HepG2 (cell line): ENCODE measurements around the gene SLC41A3. TPM values are rescaled to one million over a fixed set of nuclear protein-coding genes. Genes with fewer than 3 reads are reported as not detected.

ENCODE experiments used
- ATAC-seq: fragments of 200-7000 bp; cut with Tn5 transposase; 3 replicates; pipeline ENCODE4 v1.9.1; 2020; ENCODE audit warnings: mild to moderate bottlenecking, moderate library complexity
- Bru-seq: library from RNA; stranded (reverse); fragments of 400-500 nt; gene quantifications from one replicate; lab custom pipeline; 2021; lab: Mats Ljungman, UMichigan
- BruChase-seq, 2 experiments: library from RNA; stranded (reverse); fragments of 400-500 nt; gene quantifications; one replicate each; lab custom pipeline; 2021; lab: Mats Ljungman, UMichigan
- BruUV-seq: library from RNA; stranded (reverse); fragments of 400-500 nt; replicated peaks from 2 replicates; lab custom pipeline; 2021; lab: Mats Ljungman, UMichigan
- CTCF ChIA-PET: fragments of 300-600 bp; formaldehyde crosslinking; extraction: SDS; loops from one replicate; lab custom pipeline; 2021; ENCODE audit warnings: low total read pairs, inconsistent platforms, low intra/inter-chr PET ratio; lab: Yijun Ruan, JAX
- POLR2A ChIA-PET: fragments of 350-600 bp; sonication (Branson Sonifier 250); formaldehyde crosslinking; loops from one replicate; lab custom pipeline; 2020; ENCODE audit warnings: antibody characterized with exemption, inconsistent platforms; lab: Yijun Ruan, JAX
- DNase-seq: peaks from one replicate; pipeline ENCODE4 v3.0.0-alpha.2; 2015; ENCODE audit warnings: low spot score
- FAIRE-seq: peaks from 3 replicates; lab custom pipeline; 2011; peaks lifted over from hg19 to GRCh38; lab: Jason Lieb, UNC
- H2AFZ ChIP-seq: one replicate; pipeline ENCODE4 v1.6.1; 2011; ENCODE audit warnings: low read length, inconsistent platforms
- H3K27ac ChIP-seq: fragments of 300-600 bp; 3 replicates; pipeline ENCODE4 v1.8.0; 2011; ENCODE audit warnings: mixed run types, mild to moderate bottlenecking, mixed read lengths, low read length, inconsistent platforms; ENCODE audit not compliant: insufficient read depth; ENCODE audit errors: extremely low read length
- H3K27me3 ChIP-seq, 2 experiments: fragments of 200-600 bp in 1 of 2; 2 replicates in 1 of 2; 3 replicates in 1 of 2; pipeline versions ENCODE4 v1.6.0 to v1.8.0; 2011; ENCODE audit warnings: low read length in 2 of 2, mild to moderate bottlenecking in 2 of 2, moderate library complexity in 2 of 2, inconsistent platforms in 1 of 2; ENCODE audit not compliant: insufficient read depth in 2 of 2, control insufficient read depth in 1 of 2
- H3K36me3 ChIP-seq, 2 experiments: fragments of 200-600 bp in 1 of 2; replicated peaks in 1 of 2; 2 replicates in 1 of 2; 3 replicates in 1 of 2; pipeline versions ENCODE4 v1.5.1 to v1.8.0; 2011; ENCODE audit warnings: low read length in 2 of 2, inconsistent platforms in 1 of 2; ENCODE audit not compliant: insufficient read depth in 2 of 2, control insufficient read depth in 1 of 2
- H3K4me1 ChIP-seq: 2 replicates; pipeline ENCODE4 v1.5.1; 2012; ENCODE audit warnings: low read length, inconsistent platforms; ENCODE audit not compliant: insufficient read depth
- H3K4me2 ChIP-seq: 2 replicates; pipeline ENCODE4 v1.6.0; 2011; ENCODE audit warnings: low read depth, low read length, inconsistent platforms
- H3K4me3 ChIP-seq, 3 experiments: fragments of 200-600 bp in 1 of 3; sonication (generic), shearing (Covaris generic) in 1 of 3; replicated peaks in 1 of 3; 2 replicates each; pipeline ENCODE4 v1.5.1; 2011 to 2016; ENCODE audit warnings: low read length in 3 of 3, inconsistent platforms in 2 of 3, low read depth in 2 of 3, mild to moderate bottlenecking in 2 of 3, control low read depth in 1 of 3, mixed read lengths in 1 of 3; ENCODE audit not compliant: insufficient read depth in 1 of 3
- H3K79me2 ChIP-seq: one replicate; pipeline ENCODE4 v1.6.1; 2011; ENCODE audit warnings: low read length, inconsistent platforms; ENCODE audit not compliant: insufficient read depth
- H3K9ac ChIP-seq: 2 replicates; pipeline ENCODE4 v1.6.0; 2011; ENCODE audit warnings: mild to moderate bottlenecking, low read depth, low read length, inconsistent platforms; ENCODE audit not compliant: insufficient read depth
- H3K9me3 ChIP-seq: 2 replicates; pipeline ENCODE4 v1.5.1; 2012; ENCODE audit warnings: mild to moderate bottlenecking, low read length
- H4K20me1 ChIP-seq: 2 replicates; pipeline ENCODE4 v1.6.0; 2011; ENCODE audit warnings: inconsistent platforms, mild to moderate bottlenecking, low read length, moderate library complexity; ENCODE audit not compliant: insufficient read depth
- MYNN ChIP-seq: sonication (generic); formaldehyde crosslinking; IDR thresholded peaks from 2 replicates; pipeline ENCODE4 v1.4.0; 2020; ENCODE audit warnings: mild to moderate bottlenecking, low read depth, missing genetic modification reagents
- RFXANK ChIP-seq: IDR thresholded peaks from 2 replicates; pipeline ENCODE4 v1.6.1; 2016
- TAF1 ChIP-seq: sonication (generic); formaldehyde crosslinking; IDR thresholded peaks from 2 replicates; pipeline ENCODE4 v1.4.0; 2020; ENCODE audit warnings: missing genetic modification reagents
- TOPORS ChIP-seq: sonication (generic); formaldehyde crosslinking; IDR thresholded peaks from 2 replicates; pipeline ENCODE4 v1.8.0; 2023; ENCODE audit warnings: mild to moderate bottlenecking, missing genetic modification reagents
- ZNF121 ChIP-seq: sonication (generic); formaldehyde crosslinking; IDR thresholded peaks from 2 replicates; pipeline ENCODE4 v1.5.0; 2020; ENCODE audit warnings: mild to moderate bottlenecking, missing genetic modification reagents
- ZNF543 ChIP-seq: sonication (generic); formaldehyde crosslinking; IDR thresholded peaks from 2 replicates; pipeline ENCODE4 v1.4.0; 2020; ENCODE audit warnings: mild to moderate bottlenecking, missing genetic modification reagents
- ZNF816 ChIP-seq: sonication (generic); formaldehyde crosslinking; IDR thresholded peaks from 2 replicates; pipeline ENCODE4 v1.8.0; 2022; ENCODE audit warnings: missing genetic modification reagents, mild to moderate bottlenecking, borderline replicate concordance
- WGBS: methylation state at CpG from one replicate; pipeline ENCODE4 v1.1.6; 2017; ENCODE audit warnings: low lambda C conversion rate; 5-methylcytosine and 5-hydroxymethylcytosine counted together
- in situ Hi-C: cut with HindIII; loops from 2 replicates; pipeline ENCODE4 v1.10.0; 2017; ENCODE audit warnings: low pct_unique_long_range_greater_than_20kb; ENCODE audit not compliant: extremely low pct_ligation_motif_present
- intact Hi-C: fragments of 100-400 bp; cut with micrococcal nuclease; formaldehyde crosslinking; loops from one replicate; pipeline ENCODE4 v1.10.0; 2022; ENCODE audit not compliant: unreplicated experiment
- long read RNA-seq, 2 experiments: library from RNA in 1 of 2; library from polyadenylated mRNA in 1 of 2; stranded (forward) in 1 of 2; unstranded in 1 of 2; transcript quantifications; one replicate each; pipeline ENCODE4 v2.0.0, GENCODE V29; 2019 to 2022
- polyA minus RNA-seq, 3 experiments: library from RNA; depleted of rRNA, polyadenylated mRNA; stranded (reverse); fragments of >200 nt; gene quantifications; 2 replicates each; pipeline ENCODE4 v1.2.3, GENCODE V29; 2011; ENCODE audit warnings: low replicate concordance in 1 of 3
- polyA plus RNA-seq, 8 experiments: library from polyadenylated mRNA; depleted of rRNA in 3 of 8; stranded (reverse) in 7 of 8; unstranded in 1 of 8; fragments of >200 nt; fragmentation: Illumina TruSeq in 4 of 8; extraction: Trizol in 4 of 8; gene quantifications; 2 replicates each; pipeline versions ENCODE4 v1.2.1 to v1.2.3, GENCODE V29; 2011 to 2016; ENCODE audit warnings: low read depth in 4 of 8, missing spikeins in 1 of 8, mixed read lengths in 1 of 8; ENCODE audit not compliant: insufficient read depth in 1 of 8
- total RNA-seq, 5 experiments: library from RNA; depleted of rRNA; stranded (reverse); fragments of >200 nt; fragmentation: Illumina TruSeq; extraction: Trizol; gene quantifications; 2 replicates each; pipeline ENCODE4 v1.2.3, GENCODE V29; 2016; ENCODE audit warnings: low read depth in 1 of 5
- TF ChIP-seq, protein P1 (sequence below): sonication (generic); formaldehyde crosslinking; IDR thresholded peaks from 2 replicates; pipeline ENCODE4 v1.5.0; 2020; ENCODE audit warnings: mild to moderate bottlenecking, missing genetic modification reagents, moderate library complexity
- TF ChIP-seq, protein P2 (sequence below): sonication (generic); formaldehyde crosslinking; IDR thresholded peaks from 2 replicates; pipeline ENCODE4 v1.5.0; 2020; ENCODE audit warnings: mild to moderate bottlenecking, missing genetic modification reagents, borderline replicate concordance

SLC41A3 gene
- total RNA-seq (2016; rRNA removed; fragmentation: Illumina TruSeq; extraction: Trizol) (16.2 and 26.0 TPM in 2 replicates), polyA plus RNA-seq (2011; rRNA removed) (71.1 and 86.1 TPM in 2 replicates), polyA minus RNA-seq (2011; rRNA and poly(A)+ RNA removed; ENCODE audit: low replicate concordance) (115 and 139 TPM in 2 replicates), Bru-seq, nascent RNA (percentile 52 among the genes with signal in this experiment), BruChase-seq, experiment 1, labeled RNA remaining after a 6-hour chase (percentile 51 among the genes with signal in this experiment), BruChase-seq, experiment 2, labeled RNA remaining after a 2-hour chase (percentile 51 among the genes with signal in this experiment)
- total RNA-seq (2016; cell fraction: cytosol; rRNA removed; fragmentation: Illumina TruSeq; extraction: Trizol; ENCODE audit: low read depth), result 13.0 and 13.9 TPM in 2 replicates
- 14.4 and 25.9 TPM in 2 replicates for total RNA-seq (2016; cell fraction: insoluble cytoplasmic fraction; rRNA removed; fragmentation: Illumina TruSeq; extraction: Trizol)
- 26.7 and 29.5 TPM in 2 replicates for total RNA-seq (2016; cell fraction: membrane; rRNA removed; fragmentation: Illumina TruSeq; extraction: Trizol)
- 29.5 and 32.0 TPM in 2 replicates for total RNA-seq (2016; cell fraction: nucleus; rRNA removed; fragmentation: Illumina TruSeq; extraction: Trizol)
- 96.6 and 106 TPM in 2 replicates for polyA plus RNA-seq (2011; cell fraction: cytosol; rRNA removed)
- 91.3 and 94.1 TPM in 2 replicates for polyA plus RNA-seq (2011; cell fraction: nucleus; rRNA removed)
- 29.5 and 44.0 TPM in 2 replicates for polyA plus RNA-seq (2012)
- 14.8 and 14.9 TPM in 2 replicates for polyA plus RNA-seq (2016; cell fraction: cytosol; fragmentation: Illumina TruSeq; extraction: Trizol; ENCODE audit: low read depth)
- polyA plus RNA-seq (2016; cell fraction: insoluble cytoplasmic fraction; fragmentation: Illumina TruSeq; extraction: Trizol; ENCODE audit: low read depth), result 15.7 and 17.4 TPM in 2 replicates
- 21.4 and 26.3 TPM in 2 replicates for polyA plus RNA-seq (2016; cell fraction: membrane; fragmentation: Illumina TruSeq; extraction: Trizol; ENCODE audit: low read depth)
- 46.8 and 48.2 TPM in 2 replicates for polyA plus RNA-seq (2016; cell fraction: nucleus; fragmentation: Illumina TruSeq; extraction: Trizol; ENCODE audit: insufficient read depth, low read depth)
- polyA minus RNA-seq (2011; cell fraction: cytosol; rRNA and poly(A)+ RNA removed), result 31.0 and 41.7 TPM in 2 replicates
- polyA minus RNA-seq (2011; cell fraction: nucleus; rRNA and poly(A)+ RNA removed), result 32.1 and 40.2 TPM in 2 replicates
- long read RNA-seq, experiment 1, transcript SLC41A3-201 (12 exons, 1,797 nt), result minor isoform, 5 of 47 reads
- long read RNA-seq, experiment 1, transcript SLC41A3-203 (11 exons, 2,169 nt), result major isoform, 21 of 47 reads
- long read RNA-seq, experiment 1, partial matches to known transcripts, result 17 of 47 reads
- long read RNA-seq, experiment 1, other reads (novel, unspliced or antisense), result 3 of 47 reads
- long read RNA-seq, experiment 2, transcript SLC41A3-203 (11 exons, 2,169 nt), result major isoform, 10 of 81 reads
- long read RNA-seq, experiment 2, partial matches to known transcripts, result 56 of 81 reads
- long read RNA-seq, experiment 2, other reads (novel, unspliced or antisense), result 11 of 81 reads

DNA sequence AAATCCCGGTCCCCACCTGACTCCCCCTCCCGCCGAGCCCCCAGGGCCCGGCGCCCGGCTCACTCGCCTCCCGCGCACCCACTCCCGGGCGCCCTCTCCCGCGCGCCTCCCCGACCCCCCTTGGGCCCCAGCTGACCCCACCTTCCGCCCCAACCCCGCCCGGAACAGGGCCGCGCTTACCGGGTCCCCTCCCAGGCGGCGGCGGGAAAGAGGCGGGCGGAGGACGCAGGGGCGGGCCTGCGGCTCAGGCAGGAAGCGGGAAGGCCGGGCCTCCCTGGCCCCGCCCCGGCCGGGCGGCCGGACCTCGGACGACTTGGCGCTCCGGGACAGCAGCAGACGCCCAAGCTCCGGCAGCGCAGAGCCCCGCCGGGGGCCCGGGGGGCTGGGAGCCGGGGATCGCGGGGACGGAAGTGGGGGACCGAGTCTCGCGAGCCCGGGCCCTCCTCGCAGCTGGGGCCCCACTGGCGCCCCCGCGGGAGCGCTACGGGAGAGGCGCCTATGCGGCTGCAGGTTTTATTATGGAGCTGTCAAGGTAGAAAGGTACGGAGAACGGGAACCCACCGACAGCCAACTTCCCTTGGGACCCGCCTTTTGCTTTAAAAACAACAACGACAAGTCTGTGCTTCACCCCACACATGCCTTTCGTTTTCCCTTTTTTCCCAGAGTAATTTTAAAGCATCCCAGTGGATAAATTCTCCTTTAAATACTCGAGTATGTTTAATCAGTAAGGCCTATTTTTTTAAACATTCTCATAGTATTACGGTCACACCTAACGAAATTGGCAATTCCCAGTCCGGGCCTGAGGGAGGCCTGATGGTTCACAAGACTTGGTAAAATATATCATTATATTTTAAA lies at the start of gene SLC41A3:
Gene SLC41A3, minus strand, starts transcription at position 212 of the 855 bp plus-strand sequence. CDS start 15,905 bp downstream, outside the sequence.
- in situ Hi-C loops (no loop called here), intact Hi-C loops (loop anchor here (5.0 kb wide), 2 partner anchors 92 to 112 kb away; no protein-coding TSS in a partner anchor)
- Histone ChIP-seq H3K27ac (peak within 1 kb of the TSS; percentile 76), H3K79me2 (no peaks in the 10 kb centered on the region), H4K20me1 (no peaks in the 10 kb centered on the region), H3K9ac (peak within 1 kb of the TSS; percentile 78), H3K4me1 (peaks cover 27% of the 10 kb centered on the region), H3K4me3 (peak within 1 kb of the TSS; percentile 79 to 94 (median 82)), H3K36me3 (no peaks in the 10 kb centered on the region), H2AFZ (peak within 1 kb of the TSS; percentile 89), H3K9me3 (peaks cover 23% of the 10 kb centered on the region), H3K27me3 (no peaks in the 10 kb centered on the region), H3K4me2 (peak within 1 kb of the TSS; percentile 79)
- DNase-seq, result peak; percentile 80
- ChIA-PET POLR2A (interaction anchor here (0.9 to 1.3 kb wide), 7 partner anchors 10 to 88 kb away, joined by 3 to 5 read pairs (median 4); no protein-coding TSS in a partner anchor), CTCF (no interaction called here)
- ATAC-seq, result peak; percentile 93
- TSS peak; percentile 77 for BruUV-seq
- WGBS, result under 1% methylated on average over 17 of the region's 72 CpGs
- FAIRE-seq, result no peak
- TF ChIP-seq, protein P1, sequence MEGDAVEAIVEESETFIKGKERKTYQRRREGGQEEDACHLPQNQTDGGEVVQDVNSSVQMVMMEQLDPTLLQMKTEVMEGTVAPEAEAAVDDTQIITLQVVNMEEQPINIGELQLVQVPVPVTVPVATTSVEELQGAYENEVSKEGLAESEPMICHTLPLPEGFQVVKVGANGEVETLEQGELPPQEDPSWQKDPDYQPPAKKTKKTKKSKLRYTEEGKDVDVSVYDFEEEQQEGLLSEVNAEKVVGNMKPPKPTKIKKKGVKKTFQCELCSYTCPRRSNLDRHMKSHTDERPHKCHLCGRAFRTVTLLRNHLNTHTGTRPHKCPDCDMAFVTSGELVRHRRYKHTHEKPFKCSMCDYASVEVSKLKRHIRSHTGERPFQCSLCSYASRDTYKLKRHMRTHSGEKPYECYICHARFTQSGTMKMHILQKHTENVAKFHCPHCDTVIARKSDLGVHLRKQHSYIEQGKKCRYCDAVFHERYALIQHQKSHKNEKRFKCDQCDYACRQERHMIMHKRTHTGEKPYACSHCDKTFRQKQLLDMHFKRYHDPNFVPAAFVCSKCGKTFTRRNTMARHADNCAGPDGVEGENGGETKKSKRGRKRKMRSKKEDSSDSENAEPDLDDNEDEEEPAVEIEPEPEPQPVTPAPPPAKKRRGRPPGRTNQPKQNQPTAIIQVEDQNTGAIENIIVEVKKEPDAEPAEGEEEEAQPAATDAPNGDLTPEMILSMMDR (CRISPR knock-in tag), result peak; percentile 60
- TF ChIP-seq ZNF816 (CRISPR knock-in tag) (no peak), TOPORS (CRISPR knock-in tag) (no peak), ZNF121 (CRISPR knock-in tag) (0 out of 2 replicates have a peak, but pooled peaks have one; percentile 28), MYNN (CRISPR knock-in tag) (no peak; the same call in 1 of the 2 replicates), RFXANK (0 out of 2 replicates have a peak, but pooled peaks have one; percentile 17), TAF1 (CRISPR knock-in tag) (peak; percentile 30; the same call in 1 of the 2 replicates), ZNF543 (0 out of 2 replicates have a peak, but pooled peaks have one; percentile 41)
- TF ChIP-seq, protein P2, sequence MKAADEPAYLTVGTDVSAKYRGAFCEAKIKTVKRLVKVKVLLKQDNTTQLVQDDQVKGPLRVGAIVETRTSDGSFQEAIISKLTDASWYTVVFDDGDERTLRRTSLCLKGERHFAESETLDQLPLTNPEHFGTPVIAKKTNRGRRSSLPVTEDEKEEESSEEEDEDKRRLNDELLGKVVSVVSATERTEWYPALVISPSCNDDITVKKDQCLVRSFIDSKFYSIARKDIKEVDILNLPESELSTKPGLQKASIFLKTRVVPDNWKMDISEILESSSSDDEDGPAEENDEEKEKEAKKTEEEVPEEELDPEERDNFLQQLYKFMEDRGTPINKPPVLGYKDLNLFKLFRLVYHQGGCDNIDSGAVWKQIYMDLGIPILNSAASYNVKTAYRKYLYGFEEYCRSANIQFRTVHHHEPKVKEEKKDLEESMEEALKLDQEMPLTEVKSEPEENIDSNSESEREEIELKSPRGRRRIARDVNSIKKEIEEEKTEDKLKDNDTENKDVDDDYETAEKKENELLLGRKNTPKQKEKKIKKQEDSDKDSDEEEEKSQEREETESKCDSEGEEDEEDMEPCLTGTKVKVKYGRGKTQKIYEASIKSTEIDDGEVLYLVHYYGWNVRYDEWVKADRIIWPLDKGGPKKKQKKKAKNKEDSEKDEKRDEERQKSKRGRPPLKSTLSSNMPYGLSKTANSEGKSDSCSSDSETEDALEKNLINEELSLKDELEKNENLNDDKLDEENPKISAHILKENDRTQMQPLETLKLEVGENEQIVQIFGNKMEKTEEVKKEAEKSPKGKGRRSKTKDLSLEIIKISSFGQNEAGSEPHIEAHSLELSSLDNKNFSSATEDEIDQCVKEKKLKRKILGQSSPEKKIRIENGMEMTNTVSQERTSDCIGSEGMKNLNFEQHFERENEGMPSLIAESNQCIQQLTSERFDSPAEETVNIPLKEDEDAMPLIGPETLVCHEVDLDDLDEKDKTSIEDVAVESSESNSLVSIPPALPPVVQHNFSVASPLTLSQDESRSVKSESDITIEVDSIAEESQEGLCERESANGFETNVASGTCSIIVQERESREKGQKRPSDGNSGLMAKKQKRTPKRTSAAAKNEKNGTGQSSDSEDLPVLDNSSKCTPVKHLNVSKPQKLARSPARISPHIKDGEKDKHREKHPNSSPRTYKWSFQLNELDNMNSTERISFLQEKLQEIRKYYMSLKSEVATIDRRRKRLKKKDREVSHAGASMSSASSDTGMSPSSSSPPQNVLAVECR (CRISPR knock-in tag), result peak; percentile 73; the same call in 1 of the 2 replicates
